ENCODE results near the gene NBAS. TPM values are rescaled to one million over a fixed set of nuclear protein-coding genes. Genes with fewer than 3 reads are reported as not detected.

NBAS gene
- total RNA-seq, 1 donor from 2014 or later = 52.9 TPM

DNA sequence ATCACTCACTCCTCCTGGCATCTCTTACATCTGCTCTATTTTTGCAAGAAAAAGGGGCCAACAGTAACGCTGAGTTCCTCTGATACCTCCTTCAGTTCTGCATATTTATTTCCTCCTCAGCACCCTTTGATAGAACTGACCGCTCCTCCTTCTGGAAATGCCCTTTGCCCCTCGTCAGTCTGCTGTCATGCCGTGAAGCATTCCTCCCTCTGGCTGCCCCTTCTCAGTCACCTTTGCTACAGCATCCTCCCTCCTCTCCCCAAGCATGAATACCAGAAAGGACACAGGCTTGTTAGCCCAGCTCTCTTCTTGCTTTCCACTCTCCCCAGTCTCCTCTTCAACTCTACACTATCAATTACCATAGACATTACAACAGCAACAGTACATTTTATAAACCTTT is 135.4 kb downstream of the NBAS start:
- Mint-ChIP-seq H3K4me1 (peaks cover 6% of the 10 kb centered on the region), H3K4me3 (no peak overlapping the region), H3K36me3 (peaks cover 2% of the 10 kb centered on the region), H3K27ac (no peak overlapping the region), H3K9me3 (no peaks in the 10 kb centered on the region), H3K27me3 (ENCODE audit: low read depth) (no peaks in the 10 kb centered on the region)
- no peak for TF ChIP-seq CTCF (IDR thresholded peaks at IDR 0.05; ENCODE audit: unreplicated experiment)
- DNase-seq (ENCODE audit: low spot score in 2 of 2, unreplicated experiment in 2 of 2) = no peak

DNA sequence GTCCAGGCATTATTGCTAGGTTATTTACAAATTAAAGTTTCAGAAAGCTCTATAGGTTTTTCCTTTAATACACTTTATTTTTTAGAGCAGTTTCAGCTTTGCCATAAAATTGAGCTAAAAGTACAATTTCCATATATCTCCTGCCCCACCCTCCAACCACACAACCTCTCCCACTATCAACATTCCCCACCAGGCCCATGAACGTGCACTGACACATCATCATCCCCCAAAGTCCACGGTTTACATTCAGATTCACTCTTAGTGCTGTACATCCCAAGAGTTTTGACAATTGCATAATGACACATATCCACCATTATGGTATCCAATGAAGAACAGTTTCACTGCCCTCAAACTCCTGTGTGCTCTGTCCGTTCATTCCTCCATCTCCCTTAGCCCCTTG is 139.4 kb downstream of the NBAS start:
- Mint-ChIP-seq H3K27me3 (ENCODE audit: low read depth) (no peaks in the 10 kb centered on the region), H3K36me3 (no peaks in the 10 kb centered on the region), H3K4me1 (peaks cover 6% of the 10 kb centered on the region), H3K27ac (no peak overlapping the region), H3K4me3 (no peak overlapping the region), H3K9me3 (no peaks in the 10 kb centered on the region)
- DNase-seq (ENCODE audit: low spot score in 2 of 2, unreplicated experiment in 2 of 2) = no peak
- no peak for TF ChIP-seq CTCF (IDR thresholded peaks at IDR 0.05; ENCODE audit: unreplicated experiment)

DNA sequence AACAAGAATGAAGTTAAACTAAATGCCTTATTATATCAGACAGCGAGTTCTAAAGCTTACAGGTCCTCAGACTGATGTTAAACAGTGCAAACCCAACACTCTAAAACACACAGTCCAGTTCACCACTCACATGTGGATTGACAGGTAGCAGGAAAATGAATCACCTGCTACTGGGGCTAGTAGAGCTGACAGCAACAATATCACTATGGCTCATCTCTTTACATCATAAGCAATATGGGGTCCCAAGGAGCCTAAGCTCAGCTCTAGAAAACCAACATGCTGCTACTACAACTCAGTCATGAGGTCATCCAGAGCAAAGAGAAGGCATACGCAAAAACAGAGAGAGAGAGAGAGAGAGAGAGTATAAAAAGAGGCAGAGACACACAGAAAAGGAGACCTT is 145.4 kb downstream of the NBAS start:
- no peak overlapping the region for H3K4me3 Mint-ChIP-seq
- H3K36me3 Mint-ChIP-seq = peaks cover 20% of the 10 kb centered on the region
- H3K27me3 Mint-ChIP-seq (ENCODE audit: low read depth) = no peaks in the 10 kb centered on the region
- no peak for TF ChIP-seq CTCF (IDR thresholded peaks at IDR 0.05; ENCODE audit: unreplicated experiment)
- H3K27ac Mint-ChIP-seq = no peak overlapping the region
- DNase-seq (ENCODE audit: low spot score in 2 of 2, unreplicated experiment in 2 of 2) = no peak
- no peaks in the 10 kb centered on the region for H3K4me1 Mint-ChIP-seq
- H3K9me3 Mint-ChIP-seq = no peaks in the 10 kb centered on the region

GRCh38 chr2:15412779-15413178 is 148.4 kb downstream of the NBAS start:
- no peak for TF ChIP-seq CTCF (IDR thresholded peaks at IDR 0.05; ENCODE audit: unreplicated experiment)
- H3K27me3 Mint-ChIP-seq (ENCODE audit: low read depth) = no peaks in the 10 kb centered on the region
- no peak overlapping the region for H3K27ac Mint-ChIP-seq
- H3K9me3 Mint-ChIP-seq = peaks cover 8% of the 10 kb centered on the region
- no peaks in the 10 kb centered on the region for H3K4me1 Mint-ChIP-seq
- peaks cover 29% of the 10 kb centered on the region for H3K36me3 Mint-ChIP-seq
- no peak for DNase-seq (ENCODE audit: low spot score in 2 of 2, unreplicated experiment in 2 of 2)
- no peak overlapping the region for H3K4me3 Mint-ChIP-seq

DNA sequence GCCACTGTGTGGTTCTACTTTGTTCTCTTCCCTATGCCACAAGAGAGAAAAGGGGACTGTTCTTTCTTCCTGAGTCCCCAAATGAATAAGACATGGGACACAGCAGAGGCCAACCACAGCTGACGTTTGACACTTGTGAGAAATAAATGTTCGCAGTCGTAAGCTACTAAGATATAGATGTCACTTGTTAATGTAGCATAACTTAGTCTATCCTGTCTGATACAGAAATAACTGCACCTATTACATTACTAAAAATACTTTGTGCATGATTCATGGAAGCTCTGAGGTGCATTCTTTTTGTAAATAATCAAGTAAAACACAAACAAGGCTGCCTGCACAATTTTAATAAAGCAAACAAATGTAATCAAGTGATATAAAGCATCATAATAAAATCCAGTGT is 148.8 kb downstream of the NBAS start:
- H3K36me3 Mint-ChIP-seq = peaks cover 29% of the 10 kb centered on the region
- peaks cover 8% of the 10 kb centered on the region for H3K9me3 Mint-ChIP-seq
- H3K4me3 Mint-ChIP-seq = no peak overlapping the region
- no peaks in the 10 kb centered on the region for H3K27me3 Mint-ChIP-seq (ENCODE audit: low read depth)
- TF ChIP-seq CTCF (IDR thresholded peaks at IDR 0.05; ENCODE audit: unreplicated experiment) = no peak
- no peaks in the 10 kb centered on the region for H3K4me1 Mint-ChIP-seq
- no peak for DNase-seq (ENCODE audit: low spot score in 2 of 2, unreplicated experiment in 2 of 2)
- no peak overlapping the region for H3K27ac Mint-ChIP-seq

GRCh38 chr2:15410884-15411283 is 150.2 kb downstream of the NBAS start:
- H3K36me3 Mint-ChIP-seq = peaks cover 26% of the 10 kb centered on the region
- H3K4me3 Mint-ChIP-seq = no peak overlapping the region
- H3K4me1 Mint-ChIP-seq = no peaks in the 10 kb centered on the region
- DNase-seq (ENCODE audit: low spot score in 2 of 2, unreplicated experiment in 2 of 2) = no peak
- no peaks in the 10 kb centered on the region for H3K27me3 Mint-ChIP-seq (ENCODE audit: low read depth)
- H3K9me3 Mint-ChIP-seq = peaks cover 8% of the 10 kb centered on the region
- TF ChIP-seq CTCF (IDR thresholded peaks at IDR 0.05; ENCODE audit: unreplicated experiment) = no peak
- no peak overlapping the region for H3K27ac Mint-ChIP-seq

All from mesothelial cell of epicardium (in vitro differentiated cells).